ENCODE data around the gene FOXO6. TPM values are rescaled to one million over a fixed set of nuclear protein-coding genes. Genes with fewer than 3 reads are reported as not detected.

The FOXO6 gene
- total RNA-seq, 3 donors from 2014 or later, result 0.98 to 1.3 TPM; not detected in 1

DNA sequence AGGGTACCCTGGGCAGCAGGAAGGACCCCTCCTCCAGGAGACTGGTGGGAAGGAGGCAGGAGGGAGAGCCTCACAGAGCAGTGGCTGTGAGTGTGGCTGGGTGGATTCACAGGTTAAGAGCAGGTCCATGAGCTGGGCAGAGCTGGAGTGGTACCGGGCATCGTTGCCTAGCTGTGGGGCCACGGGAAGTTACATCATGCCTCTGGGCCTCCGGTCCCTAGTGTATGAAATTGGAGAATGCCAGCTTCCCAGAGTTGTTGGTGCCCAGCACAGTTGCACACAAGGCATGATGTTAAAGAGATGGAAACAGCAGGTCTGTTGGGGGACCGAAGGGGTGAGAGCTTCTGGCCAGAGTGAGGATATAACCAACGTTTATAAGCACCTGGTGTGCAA is 18.5 kb downstream of the FOXO6 start:
- Histone ChIP-seq H3K4me3 (no peak overlapping the region), H3K9me3 (no peaks in the 10 kb centered on the region), H3K27ac (peak overlapping the region in 1 of 2 donors; percentile 98), H3K36me3 (no peaks in the 10 kb centered on the region), H3K27me3 (no peaks in the 10 kb centered on the region), H3K4me1 (peaks cover 3 to 5% of the 10 kb centered on the region in 2 donors)
- intact Hi-C loops (cut with DNase I; ENCODE audit: low total_unique reads), result no loop called here
- TF ChIP-seq POLR2AphosphoS5 (IDR thresholded peaks at IDR 0.05), result no peak
- TF ChIP-seq, protein P1, sequence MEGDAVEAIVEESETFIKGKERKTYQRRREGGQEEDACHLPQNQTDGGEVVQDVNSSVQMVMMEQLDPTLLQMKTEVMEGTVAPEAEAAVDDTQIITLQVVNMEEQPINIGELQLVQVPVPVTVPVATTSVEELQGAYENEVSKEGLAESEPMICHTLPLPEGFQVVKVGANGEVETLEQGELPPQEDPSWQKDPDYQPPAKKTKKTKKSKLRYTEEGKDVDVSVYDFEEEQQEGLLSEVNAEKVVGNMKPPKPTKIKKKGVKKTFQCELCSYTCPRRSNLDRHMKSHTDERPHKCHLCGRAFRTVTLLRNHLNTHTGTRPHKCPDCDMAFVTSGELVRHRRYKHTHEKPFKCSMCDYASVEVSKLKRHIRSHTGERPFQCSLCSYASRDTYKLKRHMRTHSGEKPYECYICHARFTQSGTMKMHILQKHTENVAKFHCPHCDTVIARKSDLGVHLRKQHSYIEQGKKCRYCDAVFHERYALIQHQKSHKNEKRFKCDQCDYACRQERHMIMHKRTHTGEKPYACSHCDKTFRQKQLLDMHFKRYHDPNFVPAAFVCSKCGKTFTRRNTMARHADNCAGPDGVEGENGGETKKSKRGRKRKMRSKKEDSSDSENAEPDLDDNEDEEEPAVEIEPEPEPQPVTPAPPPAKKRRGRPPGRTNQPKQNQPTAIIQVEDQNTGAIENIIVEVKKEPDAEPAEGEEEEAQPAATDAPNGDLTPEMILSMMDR (IDR thresholded peaks at IDR 0.05), result no peak
- no peak for TF ChIP-seq POLR2A (IDR thresholded peaks at IDR 0.05)
- DNase-seq (ENCODE audit: low spot score in 2 of 2), result no peak

- Histone ChIP-seq H3K27me3 (no peaks in the 10 kb centered on the region), H3K4me3 (peak overlapping the region in 1 of 3 donors; percentile 93), H3K27ac (peak overlapping the region; percentile 94 to 98), H3K4me1 (peaks cover 3 to 5% of the 10 kb centered on the region in 2 donors), H3K36me3 (no peaks in the 10 kb centered on the region), H3K9me3 (no peaks in the 10 kb centered on the region)
- intact Hi-C loops (cut with DNase I; ENCODE audit: low total_unique reads), result no loop called here
- TF ChIP-seq POLR2A (IDR thresholded peaks at IDR 0.05), result no peak
- TF ChIP-seq, protein P1 (IDR thresholded peaks at IDR 0.05), result no peak
- TF ChIP-seq POLR2AphosphoS5 (IDR thresholded peaks at IDR 0.05), result no peak
- DNase-seq (ENCODE audit: low spot score in 2 of 2), result no peak
Measured at GRCh38 chr1:41380195-41380594, 19.0 kb downstream of the FOXO6 start.

GRCh38 chr1:41380979-41381691 is 19.9 kb downstream of the FOXO6 start:
- Histone ChIP-seq H3K9me3 (no peaks in the 10 kb centered on the region), H3K27ac (peak overlapping the region; percentile 94 to 98), H3K4me1 (peaks cover 3 to 5% of the 10 kb centered on the region in 2 donors), H3K27me3 (no peaks in the 10 kb centered on the region), H3K4me3 (peak overlapping the region; percentile 51 to 93 (median 65)), H3K36me3 (no peaks in the 10 kb centered on the region)
- DNase-seq (ENCODE audit: low spot score in 2 of 2), result peak in 1 of 2 donors; percentile 54
- intact Hi-C loops (cut with DNase I; ENCODE audit: low total_unique reads), result no loop called here
- TF ChIP-seq, protein P1 (IDR thresholded peaks at IDR 0.05), result no peak
- TF ChIP-seq POLR2AphosphoS5 (IDR thresholded peaks at IDR 0.05) (peak in 2 of 3 donors; percentile 14 to 35), POLR2A (IDR thresholded peaks at IDR 0.05) (no peak)

DNA sequence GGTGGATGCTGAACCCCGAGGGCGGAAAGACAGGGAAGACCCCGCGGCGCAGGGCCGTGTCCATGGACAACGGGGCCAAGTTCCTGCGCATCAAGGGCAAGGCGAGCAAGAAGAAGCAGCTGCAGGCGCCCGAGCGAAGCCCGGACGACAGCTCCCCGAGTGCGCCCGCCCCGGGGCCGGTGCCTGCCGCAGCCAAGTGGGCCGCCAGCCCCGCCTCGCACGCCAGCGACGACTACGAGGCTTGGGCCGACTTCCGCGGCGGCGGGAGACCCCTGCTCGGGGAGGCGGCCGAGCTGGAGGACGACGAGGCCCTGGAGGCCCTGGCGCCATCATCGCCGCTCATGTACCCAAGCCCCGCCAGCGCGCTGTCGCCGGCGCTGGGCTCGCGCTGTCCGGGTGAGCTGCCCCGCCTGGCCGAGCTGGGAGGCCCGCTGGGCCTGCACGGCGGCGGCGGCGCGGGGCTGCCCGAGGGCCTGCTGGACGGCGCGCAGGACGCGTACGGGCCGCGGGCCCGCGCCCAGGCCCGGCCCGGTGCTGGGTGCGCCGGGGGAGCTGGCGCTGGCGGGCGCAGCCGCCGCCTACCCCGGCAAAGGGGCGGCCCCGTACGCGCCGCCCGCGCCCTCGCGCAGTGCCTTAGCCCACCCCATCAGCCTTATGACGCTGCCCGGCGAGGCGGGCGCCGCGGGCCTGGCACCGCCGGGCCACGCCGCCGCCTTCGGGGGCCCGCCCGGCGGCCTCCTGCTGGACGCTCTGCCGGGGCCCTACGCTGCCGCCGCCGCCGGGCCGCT is 20.7 kb downstream of the FOXO6 start:
- Histone ChIP-seq H3K27ac (peak overlapping the region; percentile 94 to 98), H3K9me3 (no peaks in the 10 kb centered on the region), H3K27me3 (no peaks in the 10 kb centered on the region), H3K36me3 (no peaks in the 10 kb centered on the region), H3K4me3 (peak overlapping the region; percentile 51 to 93 (median 65)), H3K4me1 (peaks cover 3 to 5% of the 10 kb centered on the region in 2 donors)
- intact Hi-C loops (cut with DNase I; ENCODE audit: low total_unique reads), result no loop called here
- no peak for TF ChIP-seq POLR2A (IDR thresholded peaks at IDR 0.05)
- TF ChIP-seq, protein P1 (IDR thresholded peaks at IDR 0.05), result no peak
- peak in 2 of 3 donors; percentile 32 to 36 for TF ChIP-seq POLR2AphosphoS5 (IDR thresholded peaks at IDR 0.05)
- no peak for DNase-seq (ENCODE audit: low spot score in 2 of 2)
